ENCODE results near the gene KIF26B. TPM values are rescaled to one million over a fixed set of nuclear protein-coding genes. Genes with fewer than 3 reads are reported as not detected.

The KIF26B gene
- total and polyA plus RNA-seq, 10 of the 15 experiments (the other 5 are each of a cell fraction or from before 2014, with no cell fraction given), result 0.35 to 11.6 (median 2.2) TPM

DNA sequence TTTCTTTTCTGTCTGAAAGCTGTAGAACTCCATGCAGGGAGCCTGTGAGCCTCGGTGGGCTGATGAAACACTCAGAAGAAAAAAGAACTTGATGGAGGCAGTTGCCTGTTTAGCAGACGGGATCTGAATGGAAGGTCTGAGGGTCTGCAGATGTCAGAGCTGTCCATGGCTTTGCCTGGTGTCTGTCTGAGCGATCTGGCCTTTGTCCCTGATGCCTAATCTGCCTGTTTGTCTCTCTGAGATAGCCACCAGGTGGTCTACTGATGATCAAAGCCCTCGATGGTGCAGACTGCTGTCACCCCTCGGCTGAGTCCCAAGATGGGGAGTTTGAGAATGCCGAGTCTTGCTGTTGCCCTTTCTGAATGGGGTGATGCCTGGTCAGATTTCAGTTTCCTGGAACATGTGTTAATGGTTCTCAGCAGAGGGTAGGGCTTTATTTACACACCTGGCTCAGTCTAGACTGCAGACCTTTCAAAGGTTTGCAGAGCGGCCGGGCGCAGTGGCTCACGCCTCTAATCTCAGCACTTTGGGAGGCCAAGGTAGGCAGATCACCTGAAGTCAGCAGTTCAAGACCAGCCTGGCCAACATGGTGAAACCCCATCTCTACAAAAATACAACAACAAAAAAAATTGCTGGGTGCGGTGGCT lies 90.4 kb downstream of the KIF26B start:
- Histone ChIP-seq H3K79me2 (ENCODE audit: control insufficient read depth, insufficient read depth, low read length) (no peaks in the 10 kb centered on the region), H2AFZ (ENCODE audit: control insufficient read depth, low read depth, low read length) (no peak overlapping the region), H3K4me3 (no peak overlapping the region), H3K27me3 (replicated peaks in 1 of 2; ENCODE audit: control insufficient read depth in 2 of 2, insufficient read depth in 2 of 2, low read length in 1 of 2) (no peaks in the 10 kb centered on the region), H3K4me1 (ENCODE audit: control insufficient read depth, insufficient read depth, low read length) (no peaks in the 10 kb centered on the region), H3K36me3 (ENCODE audit: control insufficient read depth in 2 of 2, insufficient read depth in 2 of 2, low read length in 1 of 2) (no peaks in the 10 kb centered on the region), H3K9ac (ENCODE audit: control insufficient read depth, insufficient read depth, low read length) (no peak overlapping the region), H3K27ac (ENCODE audit: control insufficient read depth, insufficient read depth) (no peak overlapping the region), H4K20me1 (ENCODE audit: control insufficient read depth, insufficient read depth) (no peaks in the 10 kb centered on the region), H3K9me3 (replicated peaks; ENCODE audit: control insufficient read depth, insufficient read depth, low read length) (no peaks in the 10 kb centered on the region), H3K4me2 (ENCODE audit: control insufficient read depth, insufficient read depth) (no peak overlapping the region)
- POLR2A ChIA-PET, result no interaction called here
- no peak for TF ChIP-seq TCF7 (IDR thresholded peaks at IDR 0.05; ENCODE audit: borderline replicate concordance)
- TF ChIP-seq, protein P1, sequence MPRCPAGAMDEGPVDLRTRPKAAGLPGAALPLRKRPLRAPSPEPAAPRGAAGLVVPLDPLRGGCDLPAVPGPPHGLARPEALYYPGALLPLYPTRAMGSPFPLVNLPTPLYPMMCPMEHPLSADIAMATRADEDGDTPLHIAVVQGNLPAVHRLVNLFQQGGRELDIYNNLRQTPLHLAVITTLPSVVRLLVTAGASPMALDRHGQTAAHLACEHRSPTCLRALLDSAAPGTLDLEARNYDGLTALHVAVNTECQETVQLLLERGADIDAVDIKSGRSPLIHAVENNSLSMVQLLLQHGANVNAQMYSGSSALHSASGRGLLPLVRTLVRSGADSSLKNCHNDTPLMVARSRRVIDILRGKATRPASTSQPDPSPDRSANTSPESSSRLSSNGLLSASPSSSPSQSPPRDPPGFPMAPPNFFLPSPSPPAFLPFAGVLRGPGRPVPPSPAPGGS (IDR thresholded peaks at IDR 0.05; ENCODE audit: borderline replicate concordance, insufficient read depth, low read depth, low read length, poor library complexity, severe bottlenecking), result no peak
- no peak for TF ChIP-seq JUND (IDR thresholded peaks at IDR 0.05; ENCODE audit: low read depth, low read length)
- TF ChIP-seq NR2C2 (IDR thresholded peaks at IDR 0.05; ENCODE audit: borderline replicate concordance, control insufficient read depth, insufficient read length, low read depth), result no peak
- no peak for DNase-seq (ENCODE audit: low read depth, low spot score)
- SMC1A ChIA-PET (ENCODE audit: uncharacterized antibody, unreplicated experiment), result no interaction called here
- in situ Hi-C loops (cut with MboI) (no loop called here), intact Hi-C loops (cut with micrococcal nuclease; ENCODE audit: unreplicated experiment) (no loop called here)
- WGBS (ENCODE audit: insufficient coverage, insufficient replicate concordance, low lambda C conversion rate, missing lambda C conversion rate), result 52% methylated on average over 11 of the region's 11 CpGs
- no TSS peak for BruUV-seq (replicated peaks)
- CTCF ChIA-PET, result no interaction called here
- RAD21 ChIA-PET (ENCODE audit: unreplicated experiment), result no interaction called here
- FAIRE-seq, result no peak
- no peak for ATAC-seq

DNA sequence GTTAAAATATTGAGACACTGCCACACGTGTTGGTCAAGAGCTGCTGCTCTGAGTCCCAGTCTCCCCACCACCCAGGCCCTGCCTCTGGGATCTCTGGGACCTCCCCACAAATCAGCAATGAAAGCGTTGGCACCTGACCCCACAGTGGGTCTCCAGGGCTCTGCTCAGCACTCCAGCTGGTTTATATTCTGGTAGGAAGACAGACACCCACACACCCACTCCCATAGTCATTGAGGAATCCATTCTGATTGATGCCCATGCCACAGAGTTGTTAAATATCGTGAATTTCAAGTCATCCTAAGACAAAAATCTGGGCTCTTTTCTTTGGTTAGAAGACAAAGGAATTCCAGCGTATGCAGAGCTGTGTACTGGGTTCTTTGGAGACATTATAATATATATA lies 91.6 kb downstream of the KIF26B start:
- Histone ChIP-seq H2AFZ (ENCODE audit: control insufficient read depth, low read depth, low read length) (no peak overlapping the region), H3K4me3 (no peak overlapping the region), H3K36me3 (ENCODE audit: control insufficient read depth in 2 of 2, insufficient read depth in 2 of 2, low read length in 1 of 2) (no peaks in the 10 kb centered on the region), H3K27ac (ENCODE audit: control insufficient read depth, insufficient read depth) (no peak overlapping the region), H3K79me2 (ENCODE audit: control insufficient read depth, insufficient read depth, low read length) (no peaks in the 10 kb centered on the region), H3K4me2 (ENCODE audit: control insufficient read depth, insufficient read depth) (no peak overlapping the region), H3K9me3 (replicated peaks; ENCODE audit: control insufficient read depth, insufficient read depth, low read length) (no peaks in the 10 kb centered on the region), H3K4me1 (ENCODE audit: control insufficient read depth, insufficient read depth, low read length) (no peaks in the 10 kb centered on the region), H4K20me1 (ENCODE audit: control insufficient read depth, insufficient read depth) (no peaks in the 10 kb centered on the region), H3K9ac (ENCODE audit: control insufficient read depth, insufficient read depth, low read length) (no peak overlapping the region), H3K27me3 (replicated peaks in 1 of 2; ENCODE audit: control insufficient read depth in 2 of 2, insufficient read depth in 2 of 2, low read length in 1 of 2) (no peaks in the 10 kb centered on the region)
- 11% methylated on average over 4 of the region's 4 CpGs for WGBS (ENCODE audit: insufficient coverage, insufficient replicate concordance, low lambda C conversion rate, missing lambda C conversion rate)
- ChIA-PET CTCF (interaction anchor here (0.6 kb wide), 1 partner anchor 1889 kb away, joined by 3 read pairs; no protein-coding TSS in a partner anchor), SMC1A (ENCODE audit: uncharacterized antibody, unreplicated experiment) (interaction anchor here (0.7 kb wide), 1 partner anchor 641 kb away, joined by 4 read pairs; no protein-coding TSS in a partner anchor), POLR2A (no interaction called here), RAD21 (ENCODE audit: unreplicated experiment) (no interaction called here)
- BruUV-seq (replicated peaks), result no TSS peak
- in situ Hi-C loops (cut with MboI), result no loop called here
- DNase-seq (ENCODE audit: low read depth, low spot score), result no peak
- no peak for ATAC-seq
- intact Hi-C loops (cut with micrococcal nuclease; ENCODE audit: unreplicated experiment), result no loop called here
- no peak for FAIRE-seq
- TF ChIP-seq, protein P2, sequence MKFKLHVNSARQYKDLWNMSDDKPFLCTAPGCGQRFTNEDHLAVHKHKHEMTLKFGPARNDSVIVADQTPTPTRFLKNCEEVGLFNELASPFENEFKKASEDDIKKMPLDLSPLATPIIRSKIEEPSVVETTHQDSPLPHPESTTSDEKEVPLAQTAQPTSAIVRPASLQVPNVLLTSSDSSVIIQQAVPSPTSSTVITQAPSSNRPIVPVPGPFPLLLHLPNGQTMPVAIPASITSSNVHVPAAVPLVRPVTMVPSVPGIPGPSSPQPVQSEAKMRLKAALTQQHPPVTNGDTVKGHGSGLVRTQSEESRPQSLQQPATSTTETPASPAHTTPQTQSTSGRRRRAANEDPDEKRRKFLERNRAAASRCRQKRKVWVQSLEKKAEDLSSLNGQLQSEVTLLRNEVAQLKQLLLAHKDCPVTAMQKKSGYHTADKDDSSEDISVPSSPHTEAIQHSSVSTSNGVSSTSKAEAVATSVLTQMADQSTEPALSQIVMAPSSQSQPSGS (IDR thresholded peaks at IDR 0.05; ENCODE audit: low read length), result no peak
- TF ChIP-seq TCF7 (IDR thresholded peaks at IDR 0.05; ENCODE audit: borderline replicate concordance), result no peak
- TF ChIP-seq IRF4 (IDR thresholded peaks at IDR 0.05; ENCODE audit: low read depth, low read length), result no peak
- TF ChIP-seq, protein P3, sequence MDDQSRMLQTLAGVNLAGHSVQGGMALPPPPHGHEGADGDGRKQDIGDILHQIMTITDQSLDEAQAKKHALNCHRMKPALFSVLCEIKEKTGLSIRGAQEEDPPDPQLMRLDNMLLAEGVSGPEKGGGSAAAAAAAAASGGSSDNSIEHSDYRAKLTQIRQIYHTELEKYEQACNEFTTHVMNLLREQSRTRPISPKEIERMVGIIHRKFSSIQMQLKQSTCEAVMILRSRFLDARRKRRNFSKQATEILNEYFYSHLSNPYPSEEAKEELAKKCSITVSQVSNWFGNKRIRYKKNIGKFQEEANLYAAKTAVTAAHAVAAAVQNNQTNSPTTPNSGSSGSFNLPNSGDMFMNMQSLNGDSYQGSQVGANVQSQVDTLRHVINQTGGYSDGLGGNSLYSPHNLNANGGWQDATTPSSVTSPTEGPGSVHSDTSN (IDR thresholded peaks at IDR 0.05; ENCODE audit: insufficient replicate concordance, low read depth, low read length), result no peak
- TF ChIP-seq TARDBP (IDR thresholded peaks at IDR 0.05; ENCODE audit: borderline replicate concordance), result no peak
- TF ChIP-seq ETV6 (conservative IDR thresholded peaks at IDR 0.05 in 1 of 2, IDR thresholded peaks at IDR 0.05 in 1 of 2; ENCODE audit: borderline replicate concordance in 1 of 2, low read depth in 1 of 2), result no peak
- TF ChIP-seq ASH2L (IDR thresholded peaks at IDR 0.05; ENCODE audit: borderline replicate concordance, low read depth), result no peak
- TF ChIP-seq NR2C2 (IDR thresholded peaks at IDR 0.05; ENCODE audit: borderline replicate concordance, control insufficient read depth, insufficient read length, low read depth), result no peak
- TF ChIP-seq ZNF622 (IDR thresholded peaks at IDR 0.05), result no peak
- TF ChIP-seq ZNF207 (IDR thresholded peaks at IDR 0.05; ENCODE audit: borderline replicate concordance), result no peak
- no peak for TF ChIP-seq CREM (IDR thresholded peaks at IDR 0.05; ENCODE audit: low read depth)
